Epithelial cell of esophagus (primary cell): ENCODE results near the gene KRTAP5-3.

Experiments
- DNase-seq: peaks from one replicate; pipeline ENCODE4 v3.0.0; 2010; ENCODE audit warnings: low read depth
- H3K4me3 ChIP-seq: 2 replicates; pipeline ENCODE4 v1.5.1; 2011; ENCODE audit warnings: mild to moderate bottlenecking, low read length, control low read depth
- TF ChIP-seq, protein P1 (sequence below): IDR thresholded peaks from 2 replicates; pipeline ENCODE4 v1.5.1; 2011; ENCODE audit warnings: low read depth, mild to moderate bottlenecking, low read length, control low read depth, inconsistent platforms; ENCODE audit not compliant: insufficient read depth; ENCODE audit errors: missing control alignments

Gene KRTAP5-3

DNA sequence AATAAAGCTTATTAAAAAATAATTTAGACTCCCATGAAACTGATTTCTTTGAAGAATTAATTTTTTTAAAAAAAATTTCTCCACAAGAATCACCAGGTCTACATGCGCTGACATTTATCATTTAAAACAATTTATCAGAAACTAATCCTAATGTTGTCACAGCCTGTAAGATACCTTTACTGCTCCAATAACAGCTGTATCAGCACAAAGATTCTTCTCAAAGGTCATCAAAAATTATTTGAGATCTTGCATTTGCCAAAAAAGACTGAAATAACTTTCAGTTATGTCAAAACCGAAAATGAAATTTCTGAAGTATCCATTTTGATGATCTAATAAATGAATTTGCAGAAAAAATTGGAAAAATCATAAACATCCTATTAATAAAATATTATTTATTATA lies 29.4 kb upstream of the KRTAP5-3 start:
- no peak overlapping the region for H3K4me3 ChIP-seq
- TF ChIP-seq, protein P1, sequence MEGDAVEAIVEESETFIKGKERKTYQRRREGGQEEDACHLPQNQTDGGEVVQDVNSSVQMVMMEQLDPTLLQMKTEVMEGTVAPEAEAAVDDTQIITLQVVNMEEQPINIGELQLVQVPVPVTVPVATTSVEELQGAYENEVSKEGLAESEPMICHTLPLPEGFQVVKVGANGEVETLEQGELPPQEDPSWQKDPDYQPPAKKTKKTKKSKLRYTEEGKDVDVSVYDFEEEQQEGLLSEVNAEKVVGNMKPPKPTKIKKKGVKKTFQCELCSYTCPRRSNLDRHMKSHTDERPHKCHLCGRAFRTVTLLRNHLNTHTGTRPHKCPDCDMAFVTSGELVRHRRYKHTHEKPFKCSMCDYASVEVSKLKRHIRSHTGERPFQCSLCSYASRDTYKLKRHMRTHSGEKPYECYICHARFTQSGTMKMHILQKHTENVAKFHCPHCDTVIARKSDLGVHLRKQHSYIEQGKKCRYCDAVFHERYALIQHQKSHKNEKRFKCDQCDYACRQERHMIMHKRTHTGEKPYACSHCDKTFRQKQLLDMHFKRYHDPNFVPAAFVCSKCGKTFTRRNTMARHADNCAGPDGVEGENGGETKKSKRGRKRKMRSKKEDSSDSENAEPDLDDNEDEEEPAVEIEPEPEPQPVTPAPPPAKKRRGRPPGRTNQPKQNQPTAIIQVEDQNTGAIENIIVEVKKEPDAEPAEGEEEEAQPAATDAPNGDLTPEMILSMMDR: no peak
- no peak for DNase-seq

DNA sequence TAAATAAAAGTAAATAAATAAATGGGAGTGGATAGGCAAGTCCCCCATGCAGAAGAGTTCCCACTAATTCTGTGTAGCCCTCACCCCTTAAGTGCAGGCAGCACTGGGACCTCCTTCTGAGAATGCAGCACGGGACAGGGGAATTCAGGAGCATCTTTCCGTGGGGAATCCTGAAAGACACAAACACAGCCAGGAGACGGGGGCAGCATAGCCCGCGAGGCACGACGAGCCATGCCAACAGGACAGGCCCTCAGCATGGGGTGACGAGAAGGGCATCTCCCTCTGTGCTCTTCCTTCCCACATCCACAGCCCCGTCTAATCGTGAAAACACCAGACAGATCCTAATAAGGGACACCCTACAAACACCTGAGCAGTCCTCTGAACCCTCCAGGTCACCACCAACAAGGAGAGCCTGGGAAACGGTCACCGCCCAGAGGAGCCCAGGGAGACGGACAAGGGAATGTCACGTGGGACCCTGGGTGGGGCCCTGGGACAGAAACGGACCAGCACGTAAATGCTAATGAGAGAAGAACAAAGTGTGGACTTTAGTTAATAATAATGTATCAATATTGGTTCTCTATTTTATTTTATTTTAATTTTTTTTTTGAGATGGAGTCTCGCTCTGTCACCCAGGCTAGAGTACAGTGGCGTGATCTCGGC lies 28.2 kb upstream of the KRTAP5-3 start:
- no peak overlapping the region for H3K4me3 ChIP-seq
- TF ChIP-seq, protein P1: no peak
- no peak for DNase-seq

DNA sequence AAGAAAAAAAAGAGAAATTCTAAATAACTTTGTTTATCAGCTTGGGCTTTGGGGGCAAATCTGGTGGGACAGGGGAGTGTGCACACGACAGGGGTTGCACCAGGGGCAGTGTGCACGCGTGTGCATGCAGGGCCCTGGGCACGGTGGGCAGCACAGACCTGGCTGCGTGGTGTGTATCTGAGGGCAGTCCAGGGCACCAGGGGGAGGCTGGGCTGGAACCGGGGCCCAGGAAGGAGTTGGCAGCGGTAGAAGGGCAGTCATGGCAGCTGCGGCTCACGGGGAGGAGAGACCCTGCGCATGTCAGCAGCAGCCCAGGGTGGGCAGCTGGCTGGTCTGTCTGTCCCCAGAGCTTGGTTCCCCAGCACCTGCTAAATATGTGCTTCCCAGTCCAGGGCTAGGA lies 25.6 kb upstream of the KRTAP5-3 start:
- DNase-seq: no peak
- no peak overlapping the region for H3K4me3 ChIP-seq
- TF ChIP-seq, protein P1: no peak

DNA sequence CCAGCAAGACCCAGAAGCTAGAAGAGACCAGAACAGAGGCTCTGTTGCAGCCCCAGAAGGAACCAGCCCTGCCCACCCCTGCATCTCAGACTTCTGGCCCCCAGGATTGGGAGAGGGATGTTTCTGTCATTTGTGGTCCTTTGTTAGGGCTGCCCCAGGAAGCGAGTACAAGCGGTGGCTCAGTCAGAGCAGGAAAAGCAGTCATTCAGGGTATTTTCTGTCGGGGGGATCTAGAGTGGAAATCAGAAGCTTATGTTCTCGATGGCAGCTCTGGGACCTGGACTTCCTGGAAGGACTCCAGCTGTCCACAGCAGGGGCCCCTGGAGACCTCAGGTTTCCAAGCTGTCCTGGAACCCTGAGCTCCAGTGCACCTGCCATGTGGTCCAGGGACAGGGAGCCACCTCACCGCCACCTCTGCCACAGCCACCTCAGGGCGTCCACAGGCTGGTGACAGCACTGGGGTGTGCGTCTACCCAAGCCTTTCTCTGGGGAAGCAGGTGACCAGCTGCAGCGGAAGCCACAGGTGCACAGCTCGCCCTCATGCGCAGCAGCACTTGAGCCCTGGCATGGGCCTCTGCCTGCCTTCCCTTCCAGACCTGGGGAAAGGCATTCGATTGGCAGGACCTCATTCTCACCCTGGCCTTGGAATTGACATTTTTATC lies 23.9 kb upstream of the KRTAP5-3 start:
- no peak for DNase-seq
- TF ChIP-seq, protein P1: no peak
- no peak overlapping the region for H3K4me3 ChIP-seq

DNA sequence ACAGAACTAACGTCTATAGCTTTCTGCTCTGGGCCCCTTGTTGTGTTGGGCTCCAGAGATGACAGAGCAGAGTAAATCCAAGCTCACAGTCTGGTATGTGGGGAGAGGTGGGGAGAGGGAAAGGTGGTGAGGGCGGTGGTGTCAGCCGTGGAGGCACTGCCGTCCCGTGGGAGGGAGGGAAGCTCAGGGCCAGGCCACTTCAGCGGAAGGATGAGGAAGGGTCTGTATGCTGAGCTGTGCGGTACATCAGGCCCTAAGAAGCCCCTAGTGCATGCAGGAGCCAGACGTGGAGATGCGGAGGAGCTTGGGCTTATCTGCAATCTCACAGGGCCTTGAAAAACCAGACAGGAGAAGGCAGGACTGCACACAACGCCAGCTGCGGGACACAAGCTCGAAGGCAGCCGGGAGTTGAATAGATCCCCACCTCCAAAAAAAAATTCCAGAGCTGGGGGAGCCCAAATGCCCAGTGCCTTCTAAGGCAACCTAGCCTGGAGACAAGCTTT lies 22.9 kb upstream of the KRTAP5-3 start:
- TF ChIP-seq, protein P1: no peak
- DNase-seq: no peak
- H3K4me3 ChIP-seq: no peak overlapping the region

DNA sequence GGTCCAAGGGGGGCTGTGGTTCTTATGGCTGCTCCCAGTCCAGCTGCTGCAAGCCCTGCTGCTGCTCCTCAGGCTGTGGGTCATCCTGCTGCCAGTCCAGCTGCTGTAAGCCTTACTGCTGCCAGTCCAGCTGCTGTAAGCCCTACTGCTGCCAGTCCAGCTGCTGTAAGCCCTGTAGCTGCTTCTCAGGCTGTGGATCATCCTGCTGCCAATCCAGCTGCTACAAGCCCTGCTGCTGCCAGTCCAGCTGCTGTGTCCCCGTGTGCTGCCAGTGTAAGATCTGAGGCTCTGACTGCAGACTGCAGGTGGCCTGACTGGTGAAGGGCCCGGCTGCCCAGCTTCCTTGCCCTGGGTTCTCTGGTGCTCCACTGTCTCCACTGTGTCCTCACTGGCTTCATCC lies 22.0 kb upstream of the KRTAP5-3 start:
- TF ChIP-seq, protein P1: no peak
- DNase-seq: no peak

More for the DNA sequence above, 22.0 kb upstream of the KRTAP5-3 start:
- no peak overlapping the region for H3K4me3 ChIP-seq
